Effector memory CD4-positive, alpha-beta T cell (primary cell): ENCODE measurements around the gene KLF15.

Source experiments
- DNase-seq, 3 donors: peaks; one replicate each; pipeline ENCODE4 v3.0.0-alpha.2; 2020
- H3K27ac ChIP-seq: 2 replicates; pipeline ENCODE4 v1.7.0; 2013; ENCODE audit warnings: mild to moderate bottlenecking, low read length, moderate library complexity; ENCODE audit not compliant: insufficient read depth, poor library complexity, severe bottlenecking
- H3K27me3 ChIP-seq: replicated peaks from 2 replicates; pipeline ENCODE4 v1.7.0; 2013; ENCODE audit warnings: mild to moderate bottlenecking, low read length; ENCODE audit not compliant: insufficient read depth, control insufficient read depth, poor library complexity, severe bottlenecking
- H3K36me3 ChIP-seq: 2 replicates; pipeline ENCODE4 v1.7.0; 2013; ENCODE audit warnings: mild to moderate bottlenecking, low read length, moderate library complexity; ENCODE audit not compliant: control insufficient read depth, insufficient read depth
- H3K4me1 ChIP-seq: 2 replicates; pipeline ENCODE4 v1.7.0; 2013; ENCODE audit warnings: low read length, mild to moderate bottlenecking; ENCODE audit not compliant: control insufficient read depth, insufficient read depth, poor library complexity, severe bottlenecking
- H3K4me3 ChIP-seq: 2 replicates; pipeline ENCODE4 v1.7.0; 2013; ENCODE audit warnings: low read length, low read depth, mild to moderate bottlenecking; ENCODE audit not compliant: insufficient read depth, poor library complexity, severe bottlenecking
- H3K9me3 ChIP-seq: 2 replicates; pipeline ENCODE4 v1.7.0; 2013; ENCODE audit warnings: mild to moderate bottlenecking, low read length, moderate library complexity; ENCODE audit not compliant: control insufficient read depth

KLF15 gene

GRCh38 chr3:126364130-126364695 lies 7.0 kb upstream of the KLF15 start:
- DNase-seq = no peak
- H3K9me3 ChIP-seq = no peaks in the 10 kb centered on the region
- no peak overlapping the region for H3K27ac ChIP-seq
- no peaks in the 10 kb centered on the region for H3K36me3 ChIP-seq
- no peaks in the 10 kb centered on the region for H3K27me3 ChIP-seq
- H3K4me3 ChIP-seq = no peak overlapping the region
- no peaks in the 10 kb centered on the region for H3K4me1 ChIP-seq

GRCh38 chr3:126361211-126361610 lies 4.0 kb upstream of the KLF15 start:
- peaks cover 6% of the 10 kb centered on the region for H3K4me1 ChIP-seq
- no peaks in the 10 kb centered on the region for H3K36me3 ChIP-seq
- peaks cover 7% of the 10 kb centered on the region for H3K27me3 ChIP-seq
- DNase-seq = no peak
- no peak overlapping the region for H3K4me3 ChIP-seq
- H3K27ac ChIP-seq = no peak overlapping the region
- no peaks in the 10 kb centered on the region for H3K9me3 ChIP-seq

GRCh38 chr3:126360714-126361060 lies 3.5 kb upstream of the KLF15 start:
- Histone ChIP-seq H3K27ac (no peak overlapping the region), H3K27me3 (peaks cover 13% of the 10 kb centered on the region), H3K4me1 (peaks cover 11% of the 10 kb centered on the region), H3K4me3 (no peak overlapping the region), H3K9me3 (no peaks in the 10 kb centered on the region), H3K36me3 (no peaks in the 10 kb centered on the region)
- no peak for DNase-seq

- Histone ChIP-seq H3K4me1 (peaks cover 13% of the 10 kb centered on the region), H3K4me3 (no peak overlapping the region), H3K9me3 (no peaks in the 10 kb centered on the region), H3K27me3 (peaks cover 18% of the 10 kb centered on the region), H3K36me3 (no peaks in the 10 kb centered on the region), H3K27ac (no peak overlapping the region)
- DNase-seq = no peak
Measured at GRCh38 chr3:126360046-126360713, 3.0 kb upstream of the KLF15 start.

GRCh38 chr3:126358816-126359181 lies 1.6 kb upstream of the KLF15 start:
- Histone ChIP-seq H3K9me3 (no peaks in the 10 kb centered on the region), H3K4me1 (peaks cover 13% of the 10 kb centered on the region), H3K36me3 (no peaks in the 10 kb centered on the region), H3K27ac (no peak overlapping the region), H3K27me3 (peaks cover 18% of the 10 kb centered on the region), H3K4me3 (no peak overlapping the region)
- DNase-seq = no peak

- Histone ChIP-seq H3K27me3 (peaks cover 18% of the 10 kb centered on the region), H3K27ac (no peak overlapping the region), H3K4me1 (peaks cover 13% of the 10 kb centered on the region), H3K36me3 (no peaks in the 10 kb centered on the region), H3K9me3 (no peaks in the 10 kb centered on the region), H3K4me3 (peak overlapping the region; percentile 75)
- DNase-seq = no peak
Measured at GRCh38 chr3:126358038-126358815, 1.0 kb upstream of the KLF15 start.

- DNase-seq = no peak
- no peaks in the 10 kb centered on the region for H3K9me3 ChIP-seq
- no peak overlapping the region for H3K27ac ChIP-seq
- H3K36me3 ChIP-seq = no peaks in the 10 kb centered on the region
- H3K4me3 ChIP-seq = peak overlapping the region; percentile 44
- peaks cover 18% of the 10 kb centered on the region for H3K27me3 ChIP-seq
- peaks cover 13% of the 10 kb centered on the region for H3K4me1 ChIP-seq
Measured at GRCh38 chr3:126356373-126357264, 589 bp downstream of the KLF15 start.

GRCh38 chr3:126355777-126356372 lies 1.3 kb downstream of the KLF15 start:
- H3K4me1 ChIP-seq = peaks cover 13% of the 10 kb centered on the region
- H3K27ac ChIP-seq = no peak overlapping the region

GRCh38 chr3:126355251-126355650 lies 2.0 kb downstream of the KLF15 start:
- H3K27me3 ChIP-seq = peaks cover 18% of the 10 kb centered on the region
- H3K9me3 ChIP-seq = no peaks in the 10 kb centered on the region
- DNase-seq = no peak
- H3K4me3 ChIP-seq = no peak overlapping the region
- H3K4me1 ChIP-seq = peaks cover 13% of the 10 kb centered on the region
- H3K27ac ChIP-seq = no peak overlapping the region
- no peaks in the 10 kb centered on the region for H3K36me3 ChIP-seq

More at GRCh38 chr3:126355777-126356372, 1.3 kb downstream of the KLF15 start:
- H3K9me3 ChIP-seq = no peaks in the 10 kb centered on the region
- peak overlapping the region; percentile 44 for H3K4me3 ChIP-seq
- DNase-seq = no peak
- H3K27me3 ChIP-seq = peaks cover 18% of the 10 kb centered on the region
- no peaks in the 10 kb centered on the region for H3K36me3 ChIP-seq
